Body of pancreas (tissue), 4 donors: Measurements from ENCODE around the gene ERCC8. TPM values are rescaled to one million over a fixed set of nuclear protein-coding genes. Genes with fewer than 3 reads are reported as not detected.
"Not testable (repeated sequence)": the region's sequence is repeated elsewhere in the genome, so short reads cannot be mapped to it uniquely, and the experiment has no call there.

Source experiments
- ATAC-seq: fragments of 150-250 bp; one replicate; pipeline ENCODE4 v1.9.1; 2016
- DNase-seq, 4 donors: peaks; one replicate each; pipeline ENCODE4 v3.0.0-alpha.2; 2019
- H3K27ac ChIP-seq, 4 donors: fragments of 200-600 bp; sonication (generic); 1 replicate in 3 of 4; 2 replicates in 1 of 4; pipeline versions ENCODE4 v1.5.1 to v1.6.1; 2016 to 2019; ENCODE audit warnings: mild to moderate bottlenecking in 1 of 4, mixed read lengths in 1 of 4, moderate library complexity in 1 of 4
- H3K27me3 ChIP-seq, 2 donors: fragments of 200-600 bp; sonication (generic); one replicate each; pipeline ENCODE4 v1.6.0; 2016; ENCODE audit warnings: mild to moderate bottlenecking in 1 of 2
- H3K36me3 ChIP-seq, 2 donors: fragments of 200-600 bp; sonication (generic); replicated peaks in 1 of 2; 2 replicates each; pipeline ENCODE4 v1.5.1; 2016; ENCODE audit warnings: low read depth in 2 of 2; ENCODE audit not compliant: insufficient read depth in 1 of 2
- H3K4me1 ChIP-seq: fragments of 200-600 bp; sonication (generic); one replicate; pipeline ENCODE4 v1.6.0; 2016
- H3K4me3 ChIP-seq, 2 donors: fragments of 200-600 bp; sonication (generic); 1 replicate in 1 of 2; 2 replicates in 1 of 2; pipeline ENCODE4 v1.5.1; 2016 to 2019
- H3K9me3 ChIP-seq, 3 donors: fragments of 200-600 bp; sonication (generic); 1 replicate in 2 of 3; 2 replicates in 1 of 3; pipeline ENCODE4 v1.5.1; 2016
- POLR2A ChIP-seq, 3 donors: fragments of 450-650 bp; IDR thresholded peaks; one replicate each; pipeline ENCODE4 v1.6.1; 2016; ENCODE audit warnings: antibody characterized with exemption in 3 of 3, mild to moderate bottlenecking in 2 of 3
- WGBS, 2 donors: methylation state at CpG; one replicate each; pipeline ENCODE4 v1.1.5; 2017; 5-methylcytosine and 5-hydroxymethylcytosine counted together
- intact Hi-C: fragments of 100-400 bp; cut with DNase I; formaldehyde crosslinking; loops from one replicate; pipeline ENCODE4 v1.15.1; 2023
- total RNA-seq, 2 donors: library from RNA; depleted of rRNA; stranded (reverse); fragments of >200 nt; gene quantifications; one replicate each; pipeline ENCODE4 v1.1.0, GENCODE V29; 2016
- TF ChIP-seq, protein P1 (sequence below), 7 experiments: fragments of 450-650 bp in 4 of 7; fragments of 200-600 bp in 3 of 7; sonication (generic) in 3 of 7; IDR thresholded peaks; one replicate each; pipeline ENCODE4 v1.5.1; 2016 to 2019; ENCODE audit warnings: antibody characterized with exemption in 7 of 7

The ERCC8 gene
- total RNA-seq, 2 donors from 2014 or later = 2.6 to 3.4 TPM

DNA sequence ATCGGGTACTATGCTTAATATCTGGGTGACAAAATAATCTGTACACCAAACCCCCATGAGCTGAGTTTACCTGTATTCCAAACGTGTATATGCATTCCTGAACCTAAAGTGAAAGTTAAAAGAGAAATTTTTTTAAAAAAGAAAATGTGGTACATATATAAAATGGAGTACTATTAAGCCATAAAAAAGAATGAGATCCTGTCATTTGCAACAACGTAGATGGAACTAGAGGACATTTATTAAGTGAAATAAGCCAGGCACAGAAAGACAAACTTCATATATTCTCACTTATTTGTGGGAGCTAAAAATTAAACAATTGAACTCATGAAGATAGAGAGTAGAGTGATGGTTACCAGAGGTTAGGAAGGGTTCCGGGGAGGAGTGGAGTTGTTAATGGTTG, 44.9 kb upstream of the ERCC8 start:
- no peaks in the 10 kb centered on the region for H3K9me3 ChIP-seq
- H3K4me1 ChIP-seq = no peaks in the 10 kb centered on the region
- TF ChIP-seq, protein P1, sequence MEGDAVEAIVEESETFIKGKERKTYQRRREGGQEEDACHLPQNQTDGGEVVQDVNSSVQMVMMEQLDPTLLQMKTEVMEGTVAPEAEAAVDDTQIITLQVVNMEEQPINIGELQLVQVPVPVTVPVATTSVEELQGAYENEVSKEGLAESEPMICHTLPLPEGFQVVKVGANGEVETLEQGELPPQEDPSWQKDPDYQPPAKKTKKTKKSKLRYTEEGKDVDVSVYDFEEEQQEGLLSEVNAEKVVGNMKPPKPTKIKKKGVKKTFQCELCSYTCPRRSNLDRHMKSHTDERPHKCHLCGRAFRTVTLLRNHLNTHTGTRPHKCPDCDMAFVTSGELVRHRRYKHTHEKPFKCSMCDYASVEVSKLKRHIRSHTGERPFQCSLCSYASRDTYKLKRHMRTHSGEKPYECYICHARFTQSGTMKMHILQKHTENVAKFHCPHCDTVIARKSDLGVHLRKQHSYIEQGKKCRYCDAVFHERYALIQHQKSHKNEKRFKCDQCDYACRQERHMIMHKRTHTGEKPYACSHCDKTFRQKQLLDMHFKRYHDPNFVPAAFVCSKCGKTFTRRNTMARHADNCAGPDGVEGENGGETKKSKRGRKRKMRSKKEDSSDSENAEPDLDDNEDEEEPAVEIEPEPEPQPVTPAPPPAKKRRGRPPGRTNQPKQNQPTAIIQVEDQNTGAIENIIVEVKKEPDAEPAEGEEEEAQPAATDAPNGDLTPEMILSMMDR (IDR thresholded peaks at IDR 0.05) = no peak
- no peak for TF ChIP-seq POLR2A (IDR thresholded peaks at IDR 0.05)
- intact Hi-C loops = no loop called here
- ATAC-seq (no peak), DNase-seq (no peak)
- H3K36me3 ChIP-seq = no peaks in the 10 kb centered on the region
- H3K27me3 ChIP-seq = no peaks in the 10 kb centered on the region
- 89 to 93% methylated on average over 4 of the region's 4 CpGs for WGBS, 2 donors
- H3K4me3 ChIP-seq = no peak overlapping the region
- H3K27ac ChIP-seq = no peak overlapping the region

DNA sequence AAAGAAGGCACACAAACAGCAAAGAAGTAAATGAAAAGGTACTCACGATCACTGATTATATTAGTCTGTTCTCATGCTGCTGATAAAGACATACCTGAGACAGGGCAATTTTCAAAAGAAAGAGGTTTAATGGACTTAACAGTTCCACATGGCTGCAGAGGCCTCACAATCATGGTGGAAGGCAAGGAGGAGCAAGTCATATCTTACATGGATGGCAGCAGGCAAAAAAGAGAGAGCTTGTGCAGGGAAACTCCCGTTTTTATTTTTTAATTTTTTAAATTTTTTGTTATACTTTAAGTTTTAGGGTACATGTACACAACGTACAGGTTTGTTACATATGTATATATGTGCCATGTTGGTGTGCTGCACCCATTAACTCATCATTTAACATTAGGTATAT, 37.3 kb upstream of the ERCC8 start:
- H3K36me3 ChIP-seq, H3K27ac ChIP-seq, intact Hi-C loops, H3K9me3 ChIP-seq, ATAC-seq, DNase-seq, H3K4me1 ChIP-seq, H3K4me3 ChIP-seq, H3K27me3 ChIP-seq: not testable (repeated sequence)
- 82 to 96% methylated on average over 3 of the region's 3 CpGs for WGBS, 2 donors

DNA sequence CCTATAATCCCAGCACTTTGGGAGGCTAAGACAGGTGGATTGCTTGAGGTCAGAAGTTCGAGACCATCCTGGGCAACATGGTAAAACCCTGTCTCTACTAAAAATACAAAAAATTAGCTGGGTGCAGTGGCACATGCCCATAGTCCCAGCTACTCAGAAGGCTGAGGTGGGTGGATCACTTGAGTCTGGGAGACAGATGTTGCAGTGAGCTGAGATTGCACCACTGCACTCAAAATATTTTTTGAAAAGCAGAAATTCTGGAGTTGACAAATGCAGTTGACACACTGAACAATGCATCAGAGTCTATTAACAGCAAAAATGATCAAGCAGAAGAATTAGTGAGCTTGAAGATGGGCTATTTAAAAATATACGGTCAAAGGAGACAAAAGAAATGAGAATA, 35.6 kb upstream of the ERCC8 start:
- DNase-seq = no peak
- TF ChIP-seq, protein P1 (IDR thresholded peaks at IDR 0.05) = no peak
- no peak for TF ChIP-seq POLR2A (IDR thresholded peaks at IDR 0.05)
- intact Hi-C loops = no loop called here
- 90 to 95% methylated on average over 2 of the region's 2 CpGs for WGBS, 2 donors
- no peaks in the 10 kb centered on the region for H3K9me3 ChIP-seq
- no peak overlapping the region for H3K27ac ChIP-seq
- H3K27me3 ChIP-seq = no peaks in the 10 kb centered on the region
- no peak overlapping the region for H3K4me3 ChIP-seq
- ATAC-seq = no peak
- no peaks in the 10 kb centered on the region for H3K4me1 ChIP-seq
- H3K36me3 ChIP-seq = no peaks in the 10 kb centered on the region

DNA sequence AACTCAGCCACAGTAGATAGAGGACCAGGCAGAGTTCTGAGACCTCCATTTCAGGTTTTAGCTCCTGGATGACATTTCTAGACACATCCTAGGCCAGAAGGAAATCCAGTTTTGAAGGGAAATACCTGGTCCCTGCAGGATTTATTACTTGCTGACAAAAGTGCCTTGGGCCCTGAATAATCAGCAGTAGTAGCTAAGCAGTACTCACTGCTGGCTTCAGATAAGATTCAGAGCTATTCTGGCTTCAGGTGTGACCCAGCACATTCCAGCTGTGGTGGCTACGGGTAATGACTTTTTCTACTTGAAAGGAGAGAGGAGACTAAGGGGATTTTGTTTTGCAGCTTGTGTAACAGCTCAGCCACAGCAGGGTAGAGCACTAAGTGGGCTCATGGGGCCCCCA, 34.1 kb upstream of the ERCC8 start:
- Histone ChIP-seq H3K4me1 (no peaks in the 10 kb centered on the region), H3K4me3 (no peak overlapping the region), H3K27ac (no peak overlapping the region), H3K36me3 (no peaks in the 10 kb centered on the region), H3K27me3 (no peaks in the 10 kb centered on the region), H3K9me3 (no peaks in the 10 kb centered on the region)
- DNase-seq = no peak
- WGBS, 2 donors = 56 to 67% methylated on average over 1 of the region's 1 CpG
- intact Hi-C loops = no loop called here
- ATAC-seq = no peak
- TF ChIP-seq POLR2A (IDR thresholded peaks at IDR 0.05) = no peak
- TF ChIP-seq, protein P1 (IDR thresholded peaks at IDR 0.05) = no peak

DNA sequence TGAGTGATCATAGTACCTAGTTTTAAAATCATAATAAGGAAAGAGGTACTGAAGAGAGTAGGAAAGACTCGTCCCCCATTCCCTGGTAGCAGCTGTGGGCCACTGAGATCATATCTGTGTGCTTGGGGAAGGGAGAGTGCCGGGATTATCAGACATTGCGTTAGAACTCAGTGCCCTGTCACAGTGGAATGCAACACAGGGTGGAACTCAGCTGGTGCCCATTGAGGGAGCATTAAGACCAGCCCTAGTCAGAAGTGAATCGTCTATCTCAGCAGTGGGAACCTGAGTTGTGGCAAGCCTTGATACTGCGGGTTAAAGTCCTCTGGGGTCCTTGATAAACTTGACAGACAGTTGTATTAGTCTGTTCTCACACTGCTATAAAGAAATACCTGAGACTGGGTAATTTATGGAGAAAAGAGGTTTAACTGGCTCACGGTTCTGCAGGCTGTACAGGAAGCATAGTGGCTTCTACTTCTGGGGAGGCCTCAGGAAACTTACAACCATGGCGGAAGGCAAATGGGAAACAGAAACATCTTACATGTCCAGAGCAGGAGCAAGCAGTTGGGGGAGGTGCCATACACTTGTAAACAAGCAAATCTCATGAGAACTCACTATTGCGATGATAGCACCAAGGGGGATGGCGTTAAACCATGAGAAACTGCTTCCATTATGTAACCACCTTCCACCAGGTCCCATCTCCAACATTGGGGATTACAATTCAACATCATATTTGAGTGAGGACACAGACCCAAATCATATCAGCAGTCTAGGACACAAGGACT, 33.3 kb upstream of the ERCC8 start:
- TF ChIP-seq, protein P1 (IDR thresholded peaks at IDR 0.05) = no peak
- TF ChIP-seq POLR2A (IDR thresholded peaks at IDR 0.05) = no peak
- Histone ChIP-seq H3K4me3 (no peak overlapping the region), H3K9me3 (no peaks in the 10 kb centered on the region), H3K36me3 (no peaks in the 10 kb centered on the region), H3K4me1 (no peaks in the 10 kb centered on the region), H3K27me3 (no peaks in the 10 kb centered on the region), H3K27ac (no peak overlapping the region)
- intact Hi-C loops = no loop called here
- DNase-seq = no peak
- 70 to 79% methylated on average over 8 to 9 of the region's 9 CpGs for whole genome bisulfite sequencing, 2 donors
- ATAC-seq = no peak
